Germinal center (tissue), 1 donor: ENCODE measurements around the gene NQO2.
"Not testable (repeated sequence)": the region's sequence is repeated elsewhere in the genome, so short reads cannot be mapped to it uniquely, and the experiment has no call there.

Experiments used
- DNase-seq: peaks from one replicate; pipeline ENCODE4 v3.0.0; 2012; ENCODE audit warnings: mixed read lengths, low spot score

The NQO2 gene

GRCh38 chr6:3013901-3014674, 14.4 kb downstream of the NQO2 start:
- DNase-seq: no peak

GRCh38 chr6:3014675-3015066, 15.0 kb downstream of the NQO2 start:
- no peak for DNase-seq

- no peak for DNase-seq
Measured at GRCh38 chr6:3015144-3015543, 15.4 kb downstream of the NQO2 start.

- no peak for DNase-seq
Measured at GRCh38 chr6:3016473-3017280, 17.0 kb downstream of the NQO2 start.

GRCh38 chr6:3017304-3017703, 17.6 kb downstream of the NQO2 start:
- no peak for DNase-seq

- no peak for DNase-seq
Measured at GRCh38 chr6:3019065-3019464, 19.4 kb downstream of the NQO2 start.

GRCh38 chr6:3019749-3020320, 20.1 kb downstream of the NQO2 start:
- DNase-seq: no peak

- not testable (repeated sequence) for DNase-seq
Measured at GRCh38 chr6:3020976-3021598, 21.4 kb downstream of the NQO2 start.

- peak; percentile 16 for DNase-seq
Measured at GRCh38 chr6:3022765-3023662, 23.3 kb downstream of the NQO2 start.

GRCh38 chr6:3023663-3024483, 24.2 kb downstream of the NQO2 start:
- DNase-seq: peak; percentile 75

- DNase-seq: peak; percentile 76
Measured at GRCh38 chr6:3026791-3027626, 27.3 kb downstream of the NQO2 start.

- DNase-seq: not testable (repeated sequence)
Measured at GRCh38 chr6:3028156-3028555, 28.5 kb downstream of the NQO2 start.

- DNase-seq: peak; percentile 29
Measured at GRCh38 chr6:3031857-3032640, 32.4 kb downstream of the NQO2 start.

GRCh38 chr6:3032986-3033385, 33.3 kb downstream of the NQO2 start:
- no peak for DNase-seq

GRCh38 chr6:3033652-3034051, 34.0 kb downstream of the NQO2 start:
- no peak for DNase-seq

- no peak for DNase-seq
Measured at GRCh38 chr6:3035397-3035796, 35.7 kb downstream of the NQO2 start.

GRCh38 chr6:3036861-3037637, 37.4 kb downstream of the NQO2 start:
- no peak for DNase-seq
